LNCAP (cell line): ENCODE measurements around the gene FANCL.

Experiments used
- CTCF ChIP-seq: fragments of 450-650 bp; IDR thresholded peaks from 2 replicates; pipeline ENCODE4 v1.5.1; 2017; ENCODE audit warnings: mild to moderate bottlenecking

FANCL gene

GRCh38 chr2:58240670-58241545, at the start of gene FANCL:
Gene FANCL, minus strand, starts transcription at chr2:58241325. Its CDS starts 12 bp downstream, at chr2:58241313.
- no peak for TF ChIP-seq CTCF

DNA sequence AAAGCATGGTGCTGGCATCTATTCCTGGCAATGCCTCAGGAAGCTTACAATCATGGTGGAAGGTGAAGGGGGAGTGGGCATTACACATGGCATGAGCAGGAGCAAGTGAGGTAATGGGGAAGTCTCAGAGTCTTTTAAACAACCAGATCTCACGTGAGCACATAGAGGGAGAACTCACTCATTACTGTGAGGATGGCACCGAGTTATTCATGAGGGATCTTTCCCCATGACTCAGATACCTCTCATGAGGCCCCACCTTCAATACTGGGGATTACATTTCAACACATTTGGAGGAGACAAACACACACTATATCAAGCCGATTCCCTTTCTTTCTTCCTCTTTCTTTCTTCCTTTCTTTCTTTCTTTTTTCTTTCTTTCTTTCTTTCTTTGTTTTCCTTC, 47.9 kb upstream of the FANCL start:
- no peak for TF ChIP-seq CTCF

- no peak for TF ChIP-seq CTCF
These were observed 42.8 kb upstream of the FANCL start for GRCh38 chr2:58283931-58284330.

GRCh38 chr2:58271826-58272225, 30.7 kb upstream of the FANCL start:
- no peak for TF ChIP-seq CTCF

GRCh38 chr2:58268685-58269084, 27.6 kb upstream of the FANCL start:
- TF ChIP-seq CTCF = no peak

GRCh38 chr2:58266211-58266610, 25.1 kb upstream of the FANCL start:
- TF ChIP-seq CTCF = no peak

- no peak for TF ChIP-seq CTCF
These were observed 20.1 kb upstream of the FANCL start for GRCh38 chr2:58261209-58261608.

DNA sequence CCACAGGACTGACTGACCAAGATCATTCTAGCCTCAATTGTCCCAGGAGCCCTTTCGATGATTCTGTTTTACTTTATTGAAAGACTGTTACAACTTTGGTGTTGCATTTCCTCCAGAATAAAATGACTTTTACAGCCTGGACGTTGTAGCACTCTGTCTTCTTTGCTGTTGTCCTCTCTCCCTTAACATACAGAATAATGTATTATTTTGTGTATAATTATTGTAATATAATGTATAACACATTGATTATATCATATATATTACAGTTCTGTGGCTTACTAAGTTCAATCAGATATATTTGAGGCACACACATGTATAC, 380 bp upstream of the FANCL start:
- no peak for TF ChIP-seq CTCF
